ENCODE results near the gene DPEP1.
A peak's percentile ranks its signal among the peaks of the same experiment; 100 is the strongest.

Gene DPEP1

GRCh38 chr16:89613954-89614459 lies 565 bp downstream of the DPEP1 start:
- TF ChIP-seq CTCF (IDR thresholded peaks at IDR 0.05; ENCODE audit: insufficient read depth, low read depth, low read length, missing control alignments): no peak
- no peak for DNase-seq (ENCODE audit: low read depth)
- no peak overlapping the region for H3K4me3 ChIP-seq (ENCODE audit: low read depth, low read length)

- H3K4me3 ChIP-seq (ENCODE audit: low read depth, low read length): no peak overlapping the region
- DNase-seq (ENCODE audit: low read depth): no peak
- TF ChIP-seq CTCF (IDR thresholded peaks at IDR 0.05; ENCODE audit: insufficient read depth, low read depth, low read length, missing control alignments): no peak
Observed at GRCh38 chr16:89615176-89615575, 1.7 kb downstream of the DPEP1 start.

GRCh38 chr16:89615596-89616090 lies 2.2 kb downstream of the DPEP1 start:
- TF ChIP-seq CTCF (IDR thresholded peaks at IDR 0.05; ENCODE audit: insufficient read depth, low read depth, low read length, missing control alignments): peak; percentile 61
- DNase-seq (ENCODE audit: low read depth): no peak
- H3K4me3 ChIP-seq (ENCODE audit: low read depth, low read length): no peak overlapping the region

GRCh38 chr16:89616623-89617022 lies 3.2 kb downstream of the DPEP1 start:
- TF ChIP-seq CTCF (IDR thresholded peaks at IDR 0.05; ENCODE audit: insufficient read depth, low read depth, low read length, missing control alignments): no peak
- H3K4me3 ChIP-seq (ENCODE audit: low read depth, low read length): no peak overlapping the region

GRCh38 chr16:89617036-89617435 lies 3.6 kb downstream of the DPEP1 start:
- TF ChIP-seq CTCF (IDR thresholded peaks at IDR 0.05; ENCODE audit: insufficient read depth, low read depth, low read length, missing control alignments): no peak
- H3K4me3 ChIP-seq (ENCODE audit: low read depth, low read length): no peak overlapping the region
- DNase-seq (ENCODE audit: low read depth): no peak

More at GRCh38 chr16:89616623-89617022, 3.2 kb downstream of the DPEP1 start:
- no peak for DNase-seq (ENCODE audit: low read depth)

- TF ChIP-seq CTCF (IDR thresholded peaks at IDR 0.05; ENCODE audit: insufficient read depth, low read depth, low read length, missing control alignments): no peak
- DNase-seq (ENCODE audit: low read depth): no peak
Observed at GRCh38 chr16:89618109-89618998, 4.9 kb downstream of the DPEP1 start.

More at GRCh38 chr16:89618109-89618998, 4.9 kb downstream of the DPEP1 start:
- H3K4me3 ChIP-seq (ENCODE audit: low read depth, low read length): no peak overlapping the region
